ENCODE data around the gene CNGA1.

DNA sequence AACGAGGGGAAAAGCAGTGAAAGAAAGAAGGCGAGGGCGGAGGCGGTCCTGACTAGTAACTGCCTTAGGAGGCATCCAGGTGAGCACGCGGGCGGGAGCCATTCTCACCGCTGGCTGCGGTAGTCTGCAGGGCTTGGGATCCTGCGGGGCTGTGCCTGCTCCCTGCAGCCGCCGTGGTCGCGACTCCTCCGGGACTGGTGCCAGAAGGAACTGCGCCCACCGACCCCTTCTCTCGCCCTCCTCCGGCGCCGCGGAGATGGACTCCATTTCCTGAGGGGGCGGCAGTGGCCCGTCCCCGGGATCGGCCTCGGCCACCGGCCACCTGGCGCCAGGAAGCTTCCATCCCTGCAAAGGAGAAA is 102.6 kb downstream of the CNGA1 start:
- TF ChIP-seq POLR2AphosphoS5 (IDR thresholded peaks at IDR 0.05), result no peak
- TF ChIP-seq, protein P1, sequence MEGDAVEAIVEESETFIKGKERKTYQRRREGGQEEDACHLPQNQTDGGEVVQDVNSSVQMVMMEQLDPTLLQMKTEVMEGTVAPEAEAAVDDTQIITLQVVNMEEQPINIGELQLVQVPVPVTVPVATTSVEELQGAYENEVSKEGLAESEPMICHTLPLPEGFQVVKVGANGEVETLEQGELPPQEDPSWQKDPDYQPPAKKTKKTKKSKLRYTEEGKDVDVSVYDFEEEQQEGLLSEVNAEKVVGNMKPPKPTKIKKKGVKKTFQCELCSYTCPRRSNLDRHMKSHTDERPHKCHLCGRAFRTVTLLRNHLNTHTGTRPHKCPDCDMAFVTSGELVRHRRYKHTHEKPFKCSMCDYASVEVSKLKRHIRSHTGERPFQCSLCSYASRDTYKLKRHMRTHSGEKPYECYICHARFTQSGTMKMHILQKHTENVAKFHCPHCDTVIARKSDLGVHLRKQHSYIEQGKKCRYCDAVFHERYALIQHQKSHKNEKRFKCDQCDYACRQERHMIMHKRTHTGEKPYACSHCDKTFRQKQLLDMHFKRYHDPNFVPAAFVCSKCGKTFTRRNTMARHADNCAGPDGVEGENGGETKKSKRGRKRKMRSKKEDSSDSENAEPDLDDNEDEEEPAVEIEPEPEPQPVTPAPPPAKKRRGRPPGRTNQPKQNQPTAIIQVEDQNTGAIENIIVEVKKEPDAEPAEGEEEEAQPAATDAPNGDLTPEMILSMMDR (IDR thresholded peaks at IDR 0.05), result no peak

Data from prostate gland (tissue), 2 donors.